Tibial nerve (tissue), 4 donors: ENCODE data around the gene GALNT6.

ENCODE experiments used
- EP300 ChIP-seq, 2 donors: sonication (generic); formaldehyde crosslinking; IDR thresholded peaks; one replicate each; pipeline ENCODE4 v1.6.1; 2017; ENCODE audit warnings: antibody characterized with exemption in 2 of 2, mild to moderate bottlenecking in 1 of 2
- POLR2A ChIP-seq, 2 donors: fragments of 450-650 bp; IDR thresholded peaks; one replicate each; pipeline ENCODE4 v1.6.1; 2017; ENCODE audit warnings: antibody characterized with exemption in 2 of 2, mild to moderate bottlenecking in 2 of 2, moderate library complexity in 2 of 2
- TF ChIP-seq, protein P1 (sequence below), 5 experiments: fragments of 200-600 bp in 3 of 5; fragments of 450-650 bp in 2 of 5; sonication (generic) in 3 of 5; IDR thresholded peaks; one replicate each; pipeline ENCODE4 v1.5.1; 2016 to 2019; ENCODE audit warnings: antibody characterized with exemption in 5 of 5, mild to moderate bottlenecking in 3 of 5, moderate library complexity in 2 of 5

DNA sequence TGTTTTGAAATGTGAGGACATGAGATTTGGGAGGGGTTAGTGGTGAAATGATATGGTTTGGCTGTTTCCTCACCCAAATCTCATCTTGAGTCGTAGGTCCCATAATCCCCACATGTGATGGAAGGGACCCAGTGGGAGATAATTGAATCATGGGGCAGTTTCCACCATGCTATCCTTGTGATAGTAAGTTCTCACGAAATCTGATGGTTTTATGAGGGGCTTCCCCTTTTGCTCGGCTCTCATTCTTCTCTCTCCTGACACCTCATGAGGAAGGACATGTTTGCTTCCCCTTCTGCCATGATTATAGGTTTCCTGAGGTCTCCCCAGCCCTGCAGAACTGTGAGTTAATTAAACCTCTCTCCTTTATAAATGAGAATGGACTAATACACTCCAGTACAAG is 18.0 kb downstream of the GALNT6 start:
- TF ChIP-seq, protein P1, sequence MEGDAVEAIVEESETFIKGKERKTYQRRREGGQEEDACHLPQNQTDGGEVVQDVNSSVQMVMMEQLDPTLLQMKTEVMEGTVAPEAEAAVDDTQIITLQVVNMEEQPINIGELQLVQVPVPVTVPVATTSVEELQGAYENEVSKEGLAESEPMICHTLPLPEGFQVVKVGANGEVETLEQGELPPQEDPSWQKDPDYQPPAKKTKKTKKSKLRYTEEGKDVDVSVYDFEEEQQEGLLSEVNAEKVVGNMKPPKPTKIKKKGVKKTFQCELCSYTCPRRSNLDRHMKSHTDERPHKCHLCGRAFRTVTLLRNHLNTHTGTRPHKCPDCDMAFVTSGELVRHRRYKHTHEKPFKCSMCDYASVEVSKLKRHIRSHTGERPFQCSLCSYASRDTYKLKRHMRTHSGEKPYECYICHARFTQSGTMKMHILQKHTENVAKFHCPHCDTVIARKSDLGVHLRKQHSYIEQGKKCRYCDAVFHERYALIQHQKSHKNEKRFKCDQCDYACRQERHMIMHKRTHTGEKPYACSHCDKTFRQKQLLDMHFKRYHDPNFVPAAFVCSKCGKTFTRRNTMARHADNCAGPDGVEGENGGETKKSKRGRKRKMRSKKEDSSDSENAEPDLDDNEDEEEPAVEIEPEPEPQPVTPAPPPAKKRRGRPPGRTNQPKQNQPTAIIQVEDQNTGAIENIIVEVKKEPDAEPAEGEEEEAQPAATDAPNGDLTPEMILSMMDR (IDR thresholded peaks at IDR 0.05), result no peak
- TF ChIP-seq POLR2A (IDR thresholded peaks at IDR 0.05) (no peak), EP300 (IDR thresholded peaks at IDR 0.05) (no peak)
